Testis (tissue), 2 donors: Measurements from ENCODE around the gene PTGDS.

ENCODE experiments used
- CTCF ChIP-seq, 3 experiments: fragments of 450-650 bp in 2 of 3; fragments of 200-600 bp in 1 of 3; sonication (generic) in 1 of 3; IDR thresholded peaks; one replicate each; pipeline ENCODE4 v1.5.1; 2016 to 2019; ENCODE audit warnings: antibody characterized with exemption in 3 of 3, mild to moderate bottlenecking in 2 of 3, moderate library complexity in 1 of 3
- POLR2A ChIP-seq: fragments of 450-650 bp; IDR thresholded peaks from one replicate; pipeline ENCODE4 v1.6.1; 2017; ENCODE audit warnings: antibody characterized with exemption, mild to moderate bottlenecking, moderate library complexity

- TF ChIP-seq POLR2A: no peak
- TF ChIP-seq CTCF (IDR thresholded peaks at IDR 0.05): no peak
These were observed 44.8 kb downstream of the PTGDS start for GRCh38 chr9:137021979-137022661.
